ENCODE data around the gene VPS41.

VPS41 gene

DNA sequence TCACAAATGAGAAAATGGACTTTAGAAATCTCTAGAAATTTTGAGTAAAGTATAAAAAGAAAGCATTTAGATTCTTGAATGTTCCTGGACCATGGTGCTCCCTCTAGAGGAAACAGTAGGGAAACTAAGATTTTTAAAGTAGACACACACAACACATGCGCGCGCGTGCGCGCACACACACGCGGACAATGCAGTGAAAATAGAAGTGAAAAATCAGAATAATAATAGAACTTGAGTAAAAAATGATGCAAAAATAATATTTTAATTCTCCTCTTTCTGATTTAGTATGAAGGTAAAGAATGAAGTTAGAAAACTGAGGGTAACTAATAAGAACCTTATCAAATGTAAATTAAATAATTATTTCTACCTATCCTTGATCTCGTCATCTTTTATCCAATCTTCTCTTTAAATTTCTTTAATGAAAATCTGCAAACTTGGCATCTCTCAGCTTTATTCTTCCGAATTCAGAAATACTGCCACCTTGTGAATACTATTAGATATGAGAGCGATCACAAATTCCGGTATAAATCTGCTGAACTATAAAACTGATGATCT lies 160.9 kb downstream of the VPS41 start:
- Histone ChIP-seq H2AFZ (ENCODE audit: low read length) (no peak overlapping the region), H3F3A (ENCODE audit: insufficient read depth, low read length) (no peaks in the 10 kb centered on the region), H3K4me3 (ENCODE audit: low read length) (no peak overlapping the region), H3K9me3 (replicated peaks; ENCODE audit: insufficient read depth, low read length) (no peaks in the 10 kb centered on the region), H3K36me3 (replicated peaks; ENCODE audit: insufficient read depth, low read length) (no peaks in the 10 kb centered on the region), H3K9me2 (replicated peaks; ENCODE audit: insufficient read depth, low read length) (no peaks in the 10 kb centered on the region), H3K4me1 (ENCODE audit: low read length) (no peaks in the 10 kb centered on the region), H4K20me1 (ENCODE audit: insufficient read depth, low read length) (no peaks in the 10 kb centered on the region), H3K27ac (ENCODE audit: low read length) (no peak overlapping the region), H3K4me2 (ENCODE audit: low read depth, low read length) (no peak overlapping the region), H3K79me2 (ENCODE audit: low read length) (no peaks in the 10 kb centered on the region), H3K27me3 (replicated peaks; ENCODE audit: insufficient read depth, low read length) (no peaks in the 10 kb centered on the region), H3K9ac (ENCODE audit: low read length) (no peak overlapping the region)
- no peak for DNase-seq
- no peak for TF ChIP-seq EZH2phosphoT487 (IDR thresholded peaks at IDR 0.05; ENCODE audit: low read length)
- TF ChIP-seq EZH2 (optimal IDR thresholded peaks at IDR 0.05; ENCODE audit: low read depth, low read length) = no peak
- TF ChIP-seq, protein P1, sequence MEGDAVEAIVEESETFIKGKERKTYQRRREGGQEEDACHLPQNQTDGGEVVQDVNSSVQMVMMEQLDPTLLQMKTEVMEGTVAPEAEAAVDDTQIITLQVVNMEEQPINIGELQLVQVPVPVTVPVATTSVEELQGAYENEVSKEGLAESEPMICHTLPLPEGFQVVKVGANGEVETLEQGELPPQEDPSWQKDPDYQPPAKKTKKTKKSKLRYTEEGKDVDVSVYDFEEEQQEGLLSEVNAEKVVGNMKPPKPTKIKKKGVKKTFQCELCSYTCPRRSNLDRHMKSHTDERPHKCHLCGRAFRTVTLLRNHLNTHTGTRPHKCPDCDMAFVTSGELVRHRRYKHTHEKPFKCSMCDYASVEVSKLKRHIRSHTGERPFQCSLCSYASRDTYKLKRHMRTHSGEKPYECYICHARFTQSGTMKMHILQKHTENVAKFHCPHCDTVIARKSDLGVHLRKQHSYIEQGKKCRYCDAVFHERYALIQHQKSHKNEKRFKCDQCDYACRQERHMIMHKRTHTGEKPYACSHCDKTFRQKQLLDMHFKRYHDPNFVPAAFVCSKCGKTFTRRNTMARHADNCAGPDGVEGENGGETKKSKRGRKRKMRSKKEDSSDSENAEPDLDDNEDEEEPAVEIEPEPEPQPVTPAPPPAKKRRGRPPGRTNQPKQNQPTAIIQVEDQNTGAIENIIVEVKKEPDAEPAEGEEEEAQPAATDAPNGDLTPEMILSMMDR (IDR thresholded peaks at IDR 0.05; ENCODE audit: low read length) = peak; percentile 35

GRCh38 chr7:38746438-38746837 lies 162.6 kb downstream of the VPS41 start:
- no peaks in the 10 kb centered on the region for H3K79me2 ChIP-seq (ENCODE audit: low read length)
- H3K4me2 ChIP-seq (ENCODE audit: low read depth, low read length) = no peak overlapping the region
- no peaks in the 10 kb centered on the region for H3F3A ChIP-seq (ENCODE audit: insufficient read depth, low read length)
- no peaks in the 10 kb centered on the region for H4K20me1 ChIP-seq (ENCODE audit: insufficient read depth, low read length)
- no peak overlapping the region for H3K27ac ChIP-seq (ENCODE audit: low read length)
- H3K4me3 ChIP-seq (ENCODE audit: low read length) = no peak overlapping the region
- no peaks in the 10 kb centered on the region for H3K27me3 ChIP-seq (replicated peaks; ENCODE audit: insufficient read depth, low read length)
- H3K9me3 ChIP-seq (replicated peaks; ENCODE audit: insufficient read depth, low read length) = no peaks in the 10 kb centered on the region
- TF ChIP-seq, protein P1 (IDR thresholded peaks at IDR 0.05; ENCODE audit: low read length) = no peak
- no peak for TF ChIP-seq EZH2phosphoT487 (IDR thresholded peaks at IDR 0.05; ENCODE audit: low read length)
- no peak for TF ChIP-seq EZH2 (optimal IDR thresholded peaks at IDR 0.05; ENCODE audit: low read depth, low read length)
- no peak for DNase-seq
- H3K4me1 ChIP-seq (ENCODE audit: low read length) = no peaks in the 10 kb centered on the region
- no peaks in the 10 kb centered on the region for H3K9me2 ChIP-seq (replicated peaks; ENCODE audit: insufficient read depth, low read length)
- no peaks in the 10 kb centered on the region for H3K36me3 ChIP-seq (replicated peaks; ENCODE audit: insufficient read depth, low read length)
- H2AFZ ChIP-seq (ENCODE audit: low read length) = no peak overlapping the region
- no peak overlapping the region for H3K9ac ChIP-seq (ENCODE audit: low read length)

DNA sequence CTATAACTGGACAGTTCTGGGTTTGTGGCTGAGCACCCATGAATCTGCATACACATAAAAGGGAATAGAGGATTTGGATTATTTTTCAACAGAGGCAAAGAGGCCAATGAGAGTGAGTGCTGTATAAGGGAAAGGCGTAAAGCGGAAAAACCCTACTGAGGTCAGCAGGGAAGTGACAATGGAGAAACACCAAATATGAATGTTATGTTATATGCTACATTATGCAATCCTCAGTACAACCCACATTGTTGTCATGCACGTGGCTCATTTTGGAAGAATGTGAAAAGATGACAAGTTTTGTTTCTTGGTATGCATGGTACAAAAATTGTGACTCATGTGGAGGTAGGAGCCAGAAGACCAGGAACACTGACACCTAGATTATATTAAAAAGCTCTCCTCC lies 164.2 kb downstream of the VPS41 start:
- Histone ChIP-seq H3K9me2 (replicated peaks; ENCODE audit: insufficient read depth, low read length) (no peaks in the 10 kb centered on the region), H3K9me3 (replicated peaks; ENCODE audit: insufficient read depth, low read length) (no peaks in the 10 kb centered on the region), H3K27ac (ENCODE audit: low read length) (no peak overlapping the region), H3K79me2 (ENCODE audit: low read length) (no peaks in the 10 kb centered on the region), H4K20me1 (ENCODE audit: insufficient read depth, low read length) (no peaks in the 10 kb centered on the region), H3K4me2 (ENCODE audit: low read depth, low read length) (no peak overlapping the region), H3K4me3 (ENCODE audit: low read length) (no peak overlapping the region), H3K9ac (ENCODE audit: low read length) (no peak overlapping the region), H3F3A (ENCODE audit: insufficient read depth, low read length) (no peaks in the 10 kb centered on the region), H3K4me1 (ENCODE audit: low read length) (no peaks in the 10 kb centered on the region), H3K27me3 (replicated peaks; ENCODE audit: insufficient read depth, low read length) (no peaks in the 10 kb centered on the region), H2AFZ (ENCODE audit: low read length) (no peak overlapping the region), H3K36me3 (replicated peaks; ENCODE audit: insufficient read depth, low read length) (no peaks in the 10 kb centered on the region)
- TF ChIP-seq, protein P1 (IDR thresholded peaks at IDR 0.05; ENCODE audit: low read length) = no peak
- TF ChIP-seq EZH2phosphoT487 (IDR thresholded peaks at IDR 0.05; ENCODE audit: low read length) = no peak
- DNase-seq = no peak

All from MM.1S (cell line).